Erythroblast (primary cell): ENCODE results near the gene KIFC1.

Source experiments
- GATA1 ChIP-seq: IDR thresholded peaks from 2 replicates; pipeline ENCODE4 v1.6.1; 2011; ENCODE audit warnings: low read depth, mild to moderate bottlenecking, control low read depth, low read length, moderate library complexity
- POLR2A ChIP-seq: IDR thresholded peaks from 2 replicates; pipeline ENCODE4 v1.6.1; 2011; ENCODE audit warnings: mild to moderate bottlenecking, low read length

DNA sequence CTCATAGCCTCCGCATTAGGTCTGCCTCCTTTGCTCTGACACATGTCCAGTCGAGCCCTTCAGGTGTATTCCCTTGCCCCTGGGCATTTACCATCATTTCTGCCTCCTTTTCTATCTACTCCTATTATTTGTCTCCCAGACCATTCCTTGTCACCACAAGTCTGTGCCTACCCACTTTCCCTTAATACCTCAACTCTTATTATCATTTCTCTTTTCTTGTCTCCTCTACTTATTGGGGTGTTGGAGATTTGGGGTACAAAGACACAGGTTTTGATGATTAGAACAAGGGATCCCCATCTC, 29.7 kb downstream of the KIFC1 start:
- TF ChIP-seq POLR2A (no peak), GATA1 (no peak)
